Tibial nerve (tissue), 4 donors: Measurements from ENCODE around the gene TMEM179B. TPM values are rescaled to one million over a fixed set of nuclear protein-coding genes. Genes with fewer than 3 reads are reported as not detected.
A peak's percentile ranks its signal among the peaks of the same experiment; 100 is the strongest.
"Not testable (repeated sequence)": the region's sequence is repeated elsewhere in the genome, so short reads cannot be mapped to it uniquely, and the experiment has no call there.

Experiments
- DNase-seq, 2 donors: peaks; one replicate each; pipeline ENCODE4 v3.0.0-alpha.2; 2019; ENCODE audit warnings: low spot score in 2 of 2
- H3K27ac ChIP-seq, 4 donors: fragments of 200-600 bp; sonication (generic) in 3 of 4; one replicate each; pipeline ENCODE4 v1.5.1; 2017 to 2019; ENCODE audit warnings: mild to moderate bottlenecking in 1 of 4
- H3K27me3 ChIP-seq, 2 donors: fragments of 200-600 bp; sonication (generic) in 1 of 2; one replicate each; pipeline versions ENCODE4 v1.5.1 to v1.6.0; 2017 to 2019
- H3K36me3 ChIP-seq, 3 donors: fragments of 200-600 bp; sonication (generic); one replicate each; pipeline ENCODE4 v1.5.1; 2018 to 2019
- H3K4me1 ChIP-seq, 4 donors: fragments of 200-600 bp; sonication (generic) in 3 of 4; one replicate each; pipeline ENCODE4 v1.5.1; 2017 to 2019
- H3K4me3 ChIP-seq, 4 donors: fragments of 200-600 bp; sonication (generic) in 3 of 4; one replicate each; pipeline ENCODE4 v1.5.1; 2017 to 2019; ENCODE audit warnings: mild to moderate bottlenecking in 1 of 4, moderate library complexity in 1 of 4
- H3K9me3 ChIP-seq, 4 donors: fragments of 200-600 bp; sonication (generic) in 3 of 4; one replicate each; pipeline ENCODE4 v1.5.1; 2017 to 2019
- CTCF ChIP-seq, 5 experiments: fragments of 200-600 bp in 3 of 5; fragments of 450-650 bp in 2 of 5; sonication (generic) in 3 of 5; IDR thresholded peaks; one replicate each; pipeline ENCODE4 v1.5.1; 2016 to 2019; ENCODE audit warnings: antibody characterized with exemption in 5 of 5, mild to moderate bottlenecking in 3 of 5, moderate library complexity in 2 of 5
- EP300 ChIP-seq, 2 donors: sonication (generic); formaldehyde crosslinking; IDR thresholded peaks; one replicate each; pipeline ENCODE4 v1.6.1; 2017; ENCODE audit warnings: antibody characterized with exemption in 2 of 2, mild to moderate bottlenecking in 1 of 2
- POLR2A ChIP-seq, 2 donors: fragments of 450-650 bp; IDR thresholded peaks; one replicate each; pipeline ENCODE4 v1.6.1; 2017; ENCODE audit warnings: antibody characterized with exemption in 2 of 2, mild to moderate bottlenecking in 2 of 2, moderate library complexity in 2 of 2
- WGBS, 2 donors: methylation state at CpG; one replicate each; pipeline ENCODE4 v1.1.5; 2018; 5-methylcytosine and 5-hydroxymethylcytosine counted together
- total RNA-seq, 4 donors: library from RNA; depleted of rRNA; stranded (reverse); fragments of >200 nt; gene quantifications; one replicate each; pipeline ENCODE4 v1.1.0, GENCODE V29; 2016

Gene TMEM179B
- total RNA-seq, result 100 to 1,000 TPM in 1 of 4 donors, 10 to 100 TPM in 3; 80.8 to 105 (median 94.9) TPM

- H3K4me1 ChIP-seq, result peaks cover 6 to 54% (median 37%) of the 10 kb centered on the region in 4 donors
- peak; percentile 98 to 100 for DNase-seq
- H3K4me3 ChIP-seq, result peak within 1 kb of the TSS; percentile 87 to 100 (median 97)
- peak within 1 kb of the TSS; percentile 88 to 99 (median 98) for H3K27ac ChIP-seq
- peaks cover 0 to 38% (median 0%) of the 10 kb centered on the region in 3 donors for H3K36me3 ChIP-seq
- no peaks in the 10 kb centered on the region for H3K27me3 ChIP-seq
- no peaks in the 10 kb centered on the region for H3K9me3 ChIP-seq
- 0% methylated on average over 3 to 52 of the region's 88 CpGs for WGBS, 2 donors
- peak; percentile 83 to 98 for TF ChIP-seq POLR2A (IDR thresholded peaks at IDR 0.05)
- TF ChIP-seq EP300 (IDR thresholded peaks at IDR 0.05), result peak; percentile 90 to 99
- TF ChIP-seq CTCF (IDR thresholded peaks at IDR 0.05), result peak in 2 of 5 experiments; percentile 38 to 55
Measured at GRCh38 chr11:62787005-62787759, at the start of gene TMEM179B. TMEM179B (plus strand) TSS chr11:62787402; CDS start chr11:62787432, 30 bp downstream.

- 40 to 63% methylated on average over 9 of the region's 9 CpGs for WGBS, 2 donors
- no peaks in the 10 kb centered on the region for H3K9me3 ChIP-seq
- peak overlapping the region in 1 of 4 donors; percentile 21 for H3K27ac ChIP-seq
- no peak overlapping the region for H3K4me3 ChIP-seq
- H3K4me1 ChIP-seq, result peaks cover 0 to 28% (median under 1%) of the 10 kb centered on the region in 4 donors
- TF ChIP-seq CTCF (IDR thresholded peaks at IDR 0.05), result no peak
- no peak for TF ChIP-seq POLR2A (IDR thresholded peaks at IDR 0.05)
- TF ChIP-seq EP300 (IDR thresholded peaks at IDR 0.05), result no peak
- H3K36me3 ChIP-seq, result peaks cover 0 to 25% (median 0%) of the 10 kb centered on the region in 3 donors
- no peak for DNase-seq
- H3K27me3 ChIP-seq, result no peaks in the 10 kb centered on the region
Measured at GRCh38 chr11:62747475-62748160, 39.6 kb upstream of the TMEM179B start.

GRCh38 chr11:62749931-62750330 is 37.3 kb upstream of the TMEM179B start:
- peaks cover 0 to 45% (median 9%) of the 10 kb centered on the region in 4 donors for H3K4me1 ChIP-seq
- DNase-seq, H3K27me3 ChIP-seq, H3K4me3 ChIP-seq, H3K27ac ChIP-seq, H3K9me3 ChIP-seq: not testable (repeated sequence)
- peaks cover 0 to 31% (median 0%) of the 10 kb centered on the region in 3 donors for H3K36me3 ChIP-seq
- 92 to 95% methylated on average over 5 of the region's 5 CpGs for WGBS, 2 donors

GRCh38 chr11:62752177-62752785 is 34.9 kb upstream of the TMEM179B start:
- 94 to 99% methylated on average over 14 of the region's 14 CpGs for WGBS, 2 donors
- Histone ChIP-seq H3K27me3 (no peaks in the 10 kb centered on the region), H3K4me3 (no peak overlapping the region), H3K27ac (no peak overlapping the region), H3K4me1 (peaks cover 0 to 45% (median 9%) of the 10 kb centered on the region in 4 donors), H3K36me3 (peaks cover 0 to 31% (median 0%) of the 10 kb centered on the region in 3 donors), H3K9me3 (no peaks in the 10 kb centered on the region)
- TF ChIP-seq CTCF (IDR thresholded peaks at IDR 0.05), result no peak
- DNase-seq, result no peak

- DNase-seq, result no peak
- 86 to 88% methylated on average over 11 to 15 of the region's 15 CpGs for WGBS, 2 donors
- H3K36me3 ChIP-seq, result peaks cover 0 to 31% (median 0%) of the 10 kb centered on the region in 3 donors
Measured at GRCh38 chr11:62752994-62753735, 34.0 kb upstream of the TMEM179B start.

More at GRCh38 chr11:62752994-62753735, 34.0 kb upstream of the TMEM179B start:
- TF ChIP-seq EP300 (IDR thresholded peaks at IDR 0.05), result no peak
- TF ChIP-seq POLR2A (IDR thresholded peaks at IDR 0.05), result no peak
- TF ChIP-seq CTCF (IDR thresholded peaks at IDR 0.05), result no peak
- H3K4me1 ChIP-seq, result peaks cover 0 to 42% (median 9%) of the 10 kb centered on the region in 4 donors
- H3K9me3 ChIP-seq, result no peaks in the 10 kb centered on the region
- H3K4me3 ChIP-seq, result peak overlapping the region; percentile 52 to 94 (median 58)
- H3K27me3 ChIP-seq, result no peaks in the 10 kb centered on the region
- peak overlapping the region; percentile 91 to 95 (median 93) for H3K27ac ChIP-seq
